Measurements from ENCODE around the gene MEIS1. TPM values are rescaled to one million over a fixed set of nuclear protein-coding genes. Genes with fewer than 3 reads are reported as not detected.
A peak's percentile ranks its signal among the peaks of the same experiment; 100 is the strongest.

The MEIS1 gene
- total RNA-seq, 2 donors from 2014 or later: 82.1 to 84.6 TPM

GRCh38 chr2:66580166-66581049 is 145.5 kb downstream of the MEIS1 start:
- Histone ChIP-seq H3K4me1 (peaks cover 36% of the 10 kb centered on the region), H3K27me3 (no peaks in the 10 kb centered on the region), H3K27ac (peak overlapping the region; percentile 90 to 98 (median 94)), H3K36me3 (replicated peaks in 1 of 2; ENCODE audit: insufficient read depth in 1 of 2, low read depth in 2 of 2) (no peaks in the 10 kb centered on the region), H3K4me3 (no peak overlapping the region), H3K9me3 (no peaks in the 10 kb centered on the region)
- DNase-seq: no peak
- ATAC-seq: no peak
- no peak for TF ChIP-seq POLR2A (IDR thresholded peaks at IDR 0.05)
- TF ChIP-seq CTCF (IDR thresholded peaks at IDR 0.05): no peak
- intact Hi-C loops (cut with DNase I): no loop called here
- WGBS, 2 donors: 2% methylated on average over 10 of the region's 10 CpGs

- no peaks in the 10 kb centered on the region for H3K27me3 ChIP-seq
- H3K4me3 ChIP-seq: peak overlapping the region in 1 of 2 donors; percentile 18
- TF ChIP-seq POLR2A (IDR thresholded peaks at IDR 0.05) (peak; percentile 37 to 83 (median 78)), CTCF (IDR thresholded peaks at IDR 0.05) (peak in 2 of 7 experiments; percentile 7 to 18)
- ATAC-seq: peak; percentile 36
- H3K9me3 ChIP-seq: no peaks in the 10 kb centered on the region
- WGBS, 2 donors: 0 to 1% methylated on average over 33 to 56 of the region's 57 CpGs
- peak; percentile 67 to 78 (median 74) for DNase-seq
- peaks cover 38% of the 10 kb centered on the region for H3K4me1 ChIP-seq
- H3K36me3 ChIP-seq (replicated peaks in 1 of 2; ENCODE audit: insufficient read depth in 1 of 2, low read depth in 2 of 2): no peaks in the 10 kb centered on the region
- intact Hi-C loops (cut with DNase I): no loop called here
- peak overlapping the region; percentile 90 to 98 (median 94) for H3K27ac ChIP-seq
These were observed 146.6 kb downstream of the MEIS1 start for GRCh38 chr2:66581339-66582103.

- Histone ChIP-seq H3K4me3 (peak overlapping the region in 1 of 2 donors; percentile 18), H3K27ac (peak overlapping the region; percentile 90 to 98 (median 94)), H3K36me3 (replicated peaks in 1 of 2; ENCODE audit: insufficient read depth in 1 of 2, low read depth in 2 of 2) (no peaks in the 10 kb centered on the region), H3K27me3 (no peaks in the 10 kb centered on the region), H3K4me1 (peaks cover 45% of the 10 kb centered on the region), H3K9me3 (no peaks in the 10 kb centered on the region)
- WGBS, 2 donors: 3 to 4% methylated on average over 31 to 36 of the region's 36 CpGs
- DNase-seq (peak; percentile 31 to 53 (median 38)), ATAC-seq (no peak)
- intact Hi-C loops (cut with DNase I): no loop called here
- TF ChIP-seq CTCF (IDR thresholded peaks at IDR 0.05) (no peak), POLR2A (IDR thresholded peaks at IDR 0.05) (no peak)
These were observed 147.4 kb downstream of the MEIS1 start for GRCh38 chr2:66582104-66582986.

- ATAC-seq (peak; percentile 40), DNase-seq (peak; percentile 60 to 80 (median 72))
- Histone ChIP-seq H3K4me3 (no peak overlapping the region), H3K27ac (peak overlapping the region; percentile 90 to 98 (median 94)), H3K9me3 (no peaks in the 10 kb centered on the region), H3K36me3 (replicated peaks in 1 of 2; ENCODE audit: insufficient read depth in 1 of 2, low read depth in 2 of 2) (no peaks in the 10 kb centered on the region), H3K27me3 (no peaks in the 10 kb centered on the region), H3K4me1 (peaks cover 40% of the 10 kb centered on the region)
- intact Hi-C loops (cut with DNase I): no loop called here
- peak in 4 of 7 experiments; percentile 6 to 33 (median 24) for TF ChIP-seq CTCF (IDR thresholded peaks at IDR 0.05)
- peak in 2 of 3 donors; percentile 42 to 43 for TF ChIP-seq POLR2A (IDR thresholded peaks at IDR 0.05)
- 5% methylated on average over 25 to 26 of the region's 26 CpGs for WGBS, 2 donors
These were observed 148.3 kb downstream of the MEIS1 start for GRCh38 chr2:66582987-66583880.
